ENCODE results near the gene ARHGEF18.

- TF ChIP-seq POLR2A (IDR thresholded peaks at IDR 0.05; ENCODE audit: low read length) (no peak), GATA1 (IDR thresholded peaks at IDR 0.05; ENCODE audit: low read depth, low read length) (no peak)
These were observed 12.3 kb upstream of the ARHGEF18 start for GRCh38 chr19:7336321-7336973.

Measured in erythroblast (primary cell).